HG02798 (cell line): ENCODE measurements around the gene FFAR4.
"Not testable (repeated sequence)": the region's sequence is repeated elsewhere in the genome, so short reads cannot be mapped to it uniquely, and the experiment has no call there.

ENCODE experiments used
- ATAC-seq: cut with Tn5 transposase; IDR thresholded peaks from one replicate; pipeline ENCODE4 v1.9.1; 2021; ENCODE audit warnings: mild to moderate bottlenecking; ENCODE audit not compliant: unreplicated experiment, poor library complexity

Gene FFAR4

GRCh38 chr10:93566435-93567276 lies at the start of gene FFAR4:
Gene FFAR4 (plus strand): TSS chr10:93566665. CDS start chr10:93566721, 56 bp downstream.
- ATAC-seq = no peak

GRCh38 chr10:93518531-93518930 lies 47.9 kb upstream of the FFAR4 start:
- ATAC-seq = no peak

GRCh38 chr10:93535293-93535692 lies 31.2 kb upstream of the FFAR4 start:
- no peak for ATAC-seq

- ATAC-seq = not testable (repeated sequence)
These were observed 25.6 kb upstream of the FFAR4 start for GRCh38 chr10:93540871-93541270.

- ATAC-seq = no peak
These were observed 24.8 kb upstream of the FFAR4 start for GRCh38 chr10:93541402-93542357.

GRCh38 chr10:93542358-93542791 lies 24.1 kb upstream of the FFAR4 start:
- no peak for ATAC-seq

- ATAC-seq = not testable (repeated sequence)
These were observed 19.5 kb upstream of the FFAR4 start for GRCh38 chr10:93546995-93547394.

- no peak for ATAC-seq
These were observed 18.9 kb upstream of the FFAR4 start for GRCh38 chr10:93547522-93547921.

- ATAC-seq = no peak
These were observed 17.9 kb upstream of the FFAR4 start for GRCh38 chr10:93548376-93549071.

- ATAC-seq = no peak
These were observed 15.9 kb upstream of the FFAR4 start for GRCh38 chr10:93550606-93551005.

GRCh38 chr10:93552780-93553179 lies 13.7 kb upstream of the FFAR4 start:
- no peak for ATAC-seq

- no peak for ATAC-seq
These were observed 12.8 kb upstream of the FFAR4 start for GRCh38 chr10:93553482-93554315.

- ATAC-seq = no peak
These were observed 12.2 kb upstream of the FFAR4 start for GRCh38 chr10:93554316-93554663.

GRCh38 chr10:93554760-93555432 lies 11.6 kb upstream of the FFAR4 start:
- ATAC-seq = no peak

- no peak for ATAC-seq
These were observed 7.0 kb upstream of the FFAR4 start for GRCh38 chr10:93559490-93559889.

- ATAC-seq = no peak
These were observed 5.9 kb upstream of the FFAR4 start for GRCh38 chr10:93560541-93560940.

- ATAC-seq = no peak
These were observed 1.0 kb upstream of the FFAR4 start for GRCh38 chr10:93565446-93565845.

GRCh38 chr10:93567277-93568104 lies 1.0 kb downstream of the FFAR4 start:
- no peak for ATAC-seq

- no peak for ATAC-seq
These were observed 1.6 kb downstream of the FFAR4 start for GRCh38 chr10:93568105-93568390.
